H9 (cell line): ENCODE measurements around the gene APBB2. TPM values are rescaled to one million over a fixed set of nuclear protein-coding genes. Genes with fewer than 3 reads are reported as not detected.
A peak's percentile ranks its signal among the peaks of the same experiment; 100 is the strongest.

Experiments used
- DNase-seq: peaks from one replicate; pipeline ENCODE4 v3.0.0-alpha.2; 2017
- H2AFZ ChIP-seq: one replicate; pipeline ENCODE4 v1.6.1; 2013; ENCODE audit warnings: mild to moderate bottlenecking, low read length, control low read depth, moderate library complexity
- H2AK5ac ChIP-seq: 2 replicates; pipeline ENCODE4 v1.6.1; 2013; ENCODE audit warnings: low read length, control low read depth, mixed read lengths; ENCODE audit not compliant: insufficient read length
- H2BK120ac ChIP-seq: one replicate; pipeline ENCODE4 v1.6.1; 2013; ENCODE audit warnings: low read depth, mild to moderate bottlenecking, low read length, control low read depth, inconsistent platforms; ENCODE audit not compliant: poor library complexity, severe bottlenecking
- H2BK12ac ChIP-seq: 2 replicates; pipeline ENCODE4 v1.6.1; 2013; ENCODE audit warnings: low read length, control low read depth, mixed read lengths, low read depth; ENCODE audit not compliant: insufficient read length
- H2BK15ac ChIP-seq: 2 replicates; pipeline ENCODE4 v1.6.1; 2013; ENCODE audit warnings: low read depth, low read length, control low read depth
- H2BK20ac ChIP-seq: one replicate; pipeline ENCODE4 v1.6.1; 2013; ENCODE audit warnings: low read depth, mild to moderate bottlenecking, low read length, control low read depth, inconsistent platforms; ENCODE audit not compliant: poor library complexity, severe bottlenecking
- H2BK5ac ChIP-seq: 2 replicates; pipeline ENCODE4 v1.6.1; 2013; ENCODE audit warnings: low read length, control low read depth, mixed read lengths; ENCODE audit not compliant: insufficient read length
- H3K14ac ChIP-seq: 2 replicates; pipeline ENCODE4 v1.6.1; 2013; ENCODE audit warnings: low read length, control low read depth; ENCODE audit not compliant: insufficient read depth
- H3K18ac ChIP-seq: 2 replicates; pipeline ENCODE4 v1.6.1; 2013; ENCODE audit warnings: low read depth, mild to moderate bottlenecking, mixed read lengths, low read length, control low read depth; ENCODE audit not compliant: insufficient read length
- H3K23ac ChIP-seq: 2 replicates; pipeline ENCODE4 v1.6.1; 2013; ENCODE audit warnings: low read length, control low read depth, mixed read lengths, low read depth; ENCODE audit not compliant: insufficient read length
- H3K23me2 ChIP-seq: 2 replicates; pipeline ENCODE4 v1.6.1; 2013; ENCODE audit warnings: low read depth, mild to moderate bottlenecking, mixed read lengths, low read length, control low read depth; ENCODE audit not compliant: insufficient read length, poor library complexity, severe bottlenecking
- H3K27ac ChIP-seq: 2 replicates; pipeline ENCODE4 v1.5.1; 2013; ENCODE audit warnings: low read length, control low read depth, mixed read lengths, low read depth; ENCODE audit not compliant: insufficient read length
- H3K27me3 ChIP-seq: 2 replicates; pipeline ENCODE4 v1.6.1; 2013; ENCODE audit warnings: low read length, control low read depth, inconsistent platforms; ENCODE audit not compliant: insufficient read depth
- H3K4ac ChIP-seq: 2 replicates; pipeline ENCODE4 v1.6.1; 2013; ENCODE audit warnings: low read depth, mild to moderate bottlenecking, control low read depth, inconsistent platforms, low read length, moderate library complexity
- H3K4me1 ChIP-seq: 2 replicates; pipeline ENCODE4 v1.6.1; 2013; ENCODE audit warnings: low read length, control low read depth, inconsistent platforms; ENCODE audit not compliant: insufficient read depth
- H3K4me2 ChIP-seq: 2 replicates; pipeline ENCODE4 v1.6.1; 2013; ENCODE audit warnings: low read length, control low read depth, mixed read lengths; ENCODE audit not compliant: insufficient read length, insufficient read depth
- H3K56ac ChIP-seq: 2 replicates; pipeline ENCODE4 v1.6.1; 2013; ENCODE audit warnings: low read depth, mild to moderate bottlenecking, mixed read lengths, low read length, control low read depth; ENCODE audit not compliant: insufficient read length
- H3K79me1 ChIP-seq: 2 replicates; pipeline ENCODE4 v1.6.1; 2013; ENCODE audit warnings: low read depth, mild to moderate bottlenecking, moderate library complexity, low read length, control low read depth, inconsistent platforms; ENCODE audit not compliant: insufficient read depth, poor library complexity, severe bottlenecking
- H3K79me2 ChIP-seq: 2 replicates; pipeline ENCODE4 v1.6.1; 2013; ENCODE audit warnings: low read length, control low read depth, inconsistent platforms; ENCODE audit not compliant: insufficient read depth
- H3K9ac ChIP-seq: 2 replicates; pipeline ENCODE4 v1.6.1; 2013; ENCODE audit warnings: low read length, control low read depth, mixed read lengths; ENCODE audit not compliant: insufficient read length; ENCODE audit errors: extremely low read depth
- H3K9me3 ChIP-seq: one replicate; pipeline ENCODE4 v1.6.1; 2013; ENCODE audit warnings: low read depth, low read length, inconsistent platforms; ENCODE audit not compliant: control insufficient read depth
- H3T11ph ChIP-seq: one replicate; pipeline ENCODE4 v1.6.1; 2013; ENCODE audit warnings: mild to moderate bottlenecking, low read length, control low read depth, inconsistent platforms
- H4K20me1 ChIP-seq: one replicate; pipeline ENCODE4 v1.6.1; 2013; ENCODE audit not compliant: control insufficient read depth, insufficient read length, insufficient read depth
- H4K5ac ChIP-seq: 2 replicates; pipeline ENCODE4 v1.6.1; 2013; ENCODE audit warnings: low read depth, mild to moderate bottlenecking, mixed read lengths, low read length, control low read depth; ENCODE audit not compliant: insufficient read length
- H4K8ac ChIP-seq: replicated peaks from 2 replicates; pipeline ENCODE4 v1.6.1; 2013; ENCODE audit warnings: low read length, control low read depth, mixed read lengths, low read depth; ENCODE audit not compliant: insufficient read length
- H4K91ac ChIP-seq: 2 replicates; pipeline ENCODE4 v1.6.1; 2013; ENCODE audit warnings: low read depth, mild to moderate bottlenecking, moderate library complexity, mixed read lengths, low read length, control low read depth; ENCODE audit not compliant: insufficient read length
- H3K27ac Mint-ChIP-seq, 3 experiments: 2 replicates in 2 of 3; 3 replicates in 1 of 3; pipeline ENCODE4 v1.8.0; 2020 to 2021; ENCODE audit warnings: mixed read lengths in 3 of 3, mild to moderate bottlenecking in 1 of 3, moderate library complexity in 1 of 3
- H3K27me3 Mint-ChIP-seq: 2 replicates; pipeline ENCODE4 v1.8.0; 2021; ENCODE audit warnings: low read depth, mild to moderate bottlenecking, moderate library complexity, mixed read lengths
- H3K36me3 Mint-ChIP-seq, 3 experiments: 2 replicates in 2 of 3; 3 replicates in 1 of 3; pipeline ENCODE4 v1.8.0; 2020 to 2021; ENCODE audit warnings: low read depth in 3 of 3, mixed read lengths in 3 of 3; ENCODE audit not compliant: insufficient read depth in 1 of 3
- H3K4me1 Mint-ChIP-seq, 2 experiments: 2 replicates each; pipeline ENCODE4 v1.8.0; 2020; ENCODE audit warnings: mixed read lengths in 2 of 2
- H3K4me3 Mint-ChIP-seq, 2 experiments: 2 replicates in 1 of 2; 3 replicates in 1 of 2; pipeline ENCODE4 v1.8.0; 2020 to 2021; ENCODE audit warnings: mild to moderate bottlenecking in 2 of 2, mixed read lengths in 2 of 2, moderate library complexity in 1 of 2
- H3K9me3 Mint-ChIP-seq, 2 experiments: 2 replicates in 1 of 2; 3 replicates in 1 of 2; pipeline ENCODE4 v1.8.0; 2020; ENCODE audit warnings: mild to moderate bottlenecking in 2 of 2, mixed read lengths in 2 of 2, moderate library complexity in 1 of 2
- WGBS: extraction: QIAGEN DNeasy Blood & Tissue Kit; methylation state at CpG from one replicate; pipeline ENCODE4 v1.1.7; 2013; ENCODE audit warnings: missing lambda C conversion rate, low lambda C conversion rate, mixed read lengths; ENCODE audit not compliant: insufficient read length; ENCODE audit errors: extremely low coverage; 5-methylcytosine and 5-hydroxymethylcytosine counted together
- total RNA-seq: library from RNA; stranded (reverse); gene quantifications from 2 replicates; pipeline ENCODE4 v1.2.1, GENCODE V29; 2021
- TF ChIP-seq, protein P1 (sequence below): fragments of 200-600 bp; sonication (generic); conservative IDR thresholded peaks from 3 replicates; pipeline ENCODE4 v1.8.0; 2021; ENCODE audit warnings: antibody characterized with exemption, mild to moderate bottlenecking

APBB2 gene
- total RNA-seq, 1 experiment from 2014 or later, result 39.6 TPM

DNA sequence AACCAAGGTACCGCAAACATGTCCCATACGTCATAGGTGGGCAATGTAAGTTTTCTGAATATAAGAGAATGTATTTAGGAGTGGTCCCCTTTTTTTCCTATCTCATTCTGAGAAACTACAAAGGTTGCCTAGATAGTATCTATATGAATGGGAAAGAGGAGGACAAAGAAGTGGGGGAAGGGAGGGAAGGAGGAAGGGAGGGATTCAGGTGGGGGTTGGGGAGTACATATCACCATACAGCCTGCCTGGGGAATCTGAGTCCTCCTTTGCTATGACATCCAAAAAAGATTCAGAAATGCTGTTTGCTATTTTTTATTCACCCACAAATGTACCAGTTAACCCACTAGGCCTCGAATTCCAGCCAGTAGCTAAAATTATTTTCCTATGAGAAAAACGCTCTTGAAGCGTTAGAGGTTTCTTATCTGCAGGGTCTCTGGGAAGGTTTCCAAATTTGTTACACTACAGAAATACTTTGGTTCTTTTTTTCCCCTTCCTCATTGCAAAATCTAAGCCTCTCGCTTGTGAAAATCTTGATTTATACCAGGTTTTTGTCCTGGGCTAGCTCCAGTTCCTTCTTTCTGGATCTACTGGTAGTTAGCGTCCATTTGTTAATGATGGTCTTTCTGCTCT is 251.7 kb downstream of the APBB2 start:
- Histone ChIP-seq H4K20me1 (no peaks in the 10 kb centered on the region), H3K56ac (no peak overlapping the region), H4K91ac (no peak overlapping the region), H2BK15ac (no peak overlapping the region), H2BK5ac (no peak overlapping the region), H4K8ac (no peak overlapping the region), H3K23me2 (no peaks in the 10 kb centered on the region), H3K27ac (no peak overlapping the region), H3T11ph (no peak overlapping the region), H3K9ac (no peak overlapping the region), H2BK12ac (no peak overlapping the region), H3K18ac (no peak overlapping the region), H3K14ac (no peak overlapping the region), H3K23ac (no peak overlapping the region), H4K5ac (no peak overlapping the region), H2AFZ (no peak overlapping the region), H3K4me1 (no peaks in the 10 kb centered on the region; the same call in 1 of the 2 replicates), H3K79me2 (no peaks in the 10 kb centered on the region), H3K27me3 (no peaks in the 10 kb centered on the region), H2BK20ac (no peak overlapping the region), H3K9me3 (no peaks in the 10 kb centered on the region), H3K4me2 (no peak overlapping the region), H3K79me1 (no peaks in the 10 kb centered on the region), H2AK5ac (no peak overlapping the region), H2BK120ac (no peak overlapping the region), H3K4ac (no peak overlapping the region)
- H3K9me3 Mint-ChIP-seq, result peaks cover 4 to 12% of the 10 kb centered on the region in 2 experiments
- H3K4me1 Mint-ChIP-seq, result peaks cover 23 to 25% of the 10 kb centered on the region in 2 experiments
- TF ChIP-seq, protein P1, sequence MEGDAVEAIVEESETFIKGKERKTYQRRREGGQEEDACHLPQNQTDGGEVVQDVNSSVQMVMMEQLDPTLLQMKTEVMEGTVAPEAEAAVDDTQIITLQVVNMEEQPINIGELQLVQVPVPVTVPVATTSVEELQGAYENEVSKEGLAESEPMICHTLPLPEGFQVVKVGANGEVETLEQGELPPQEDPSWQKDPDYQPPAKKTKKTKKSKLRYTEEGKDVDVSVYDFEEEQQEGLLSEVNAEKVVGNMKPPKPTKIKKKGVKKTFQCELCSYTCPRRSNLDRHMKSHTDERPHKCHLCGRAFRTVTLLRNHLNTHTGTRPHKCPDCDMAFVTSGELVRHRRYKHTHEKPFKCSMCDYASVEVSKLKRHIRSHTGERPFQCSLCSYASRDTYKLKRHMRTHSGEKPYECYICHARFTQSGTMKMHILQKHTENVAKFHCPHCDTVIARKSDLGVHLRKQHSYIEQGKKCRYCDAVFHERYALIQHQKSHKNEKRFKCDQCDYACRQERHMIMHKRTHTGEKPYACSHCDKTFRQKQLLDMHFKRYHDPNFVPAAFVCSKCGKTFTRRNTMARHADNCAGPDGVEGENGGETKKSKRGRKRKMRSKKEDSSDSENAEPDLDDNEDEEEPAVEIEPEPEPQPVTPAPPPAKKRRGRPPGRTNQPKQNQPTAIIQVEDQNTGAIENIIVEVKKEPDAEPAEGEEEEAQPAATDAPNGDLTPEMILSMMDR, result no peak
- H3K27me3 Mint-ChIP-seq, result no peaks in the 10 kb centered on the region
- H3K36me3 Mint-ChIP-seq, result peaks cover 10 to 19% (median 10%) of the 10 kb centered on the region in 3 experiments
- no peak for DNase-seq
- H3K4me3 Mint-ChIP-seq, result no peak overlapping the region
- WGBS, result no CpG with 5 or more reads among the region's 7 CpGs
- peak overlapping the region in 2 of 3 experiments; percentile 25 to 80; a peak in 3 of 7 replicates for H3K27ac Mint-ChIP-seq
